Measurements from ENCODE around the gene LAMB4.

Gene LAMB4

DNA sequence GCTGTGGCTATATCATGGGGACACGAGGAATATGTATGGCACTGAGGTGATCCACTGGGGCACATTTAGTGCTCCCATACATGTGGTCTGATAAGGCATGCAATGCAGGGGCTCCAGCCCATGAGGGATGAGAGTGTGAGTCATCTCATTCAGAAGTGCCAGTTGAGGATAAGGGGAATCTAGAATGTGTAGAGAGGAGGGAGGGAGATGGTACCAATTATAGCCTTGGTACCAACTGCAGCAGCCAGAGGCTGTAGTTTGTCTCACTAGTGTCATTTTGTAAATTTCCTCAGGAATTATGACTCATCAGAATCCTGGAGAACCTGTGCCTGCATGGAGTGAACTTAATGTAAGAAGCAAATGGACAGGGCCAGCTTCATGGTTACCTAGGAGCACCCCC, 46.2 kb downstream of the LAMB4 start:
- no peak for DNase-seq (ENCODE audit: low read depth, low spot score)

DNA sequence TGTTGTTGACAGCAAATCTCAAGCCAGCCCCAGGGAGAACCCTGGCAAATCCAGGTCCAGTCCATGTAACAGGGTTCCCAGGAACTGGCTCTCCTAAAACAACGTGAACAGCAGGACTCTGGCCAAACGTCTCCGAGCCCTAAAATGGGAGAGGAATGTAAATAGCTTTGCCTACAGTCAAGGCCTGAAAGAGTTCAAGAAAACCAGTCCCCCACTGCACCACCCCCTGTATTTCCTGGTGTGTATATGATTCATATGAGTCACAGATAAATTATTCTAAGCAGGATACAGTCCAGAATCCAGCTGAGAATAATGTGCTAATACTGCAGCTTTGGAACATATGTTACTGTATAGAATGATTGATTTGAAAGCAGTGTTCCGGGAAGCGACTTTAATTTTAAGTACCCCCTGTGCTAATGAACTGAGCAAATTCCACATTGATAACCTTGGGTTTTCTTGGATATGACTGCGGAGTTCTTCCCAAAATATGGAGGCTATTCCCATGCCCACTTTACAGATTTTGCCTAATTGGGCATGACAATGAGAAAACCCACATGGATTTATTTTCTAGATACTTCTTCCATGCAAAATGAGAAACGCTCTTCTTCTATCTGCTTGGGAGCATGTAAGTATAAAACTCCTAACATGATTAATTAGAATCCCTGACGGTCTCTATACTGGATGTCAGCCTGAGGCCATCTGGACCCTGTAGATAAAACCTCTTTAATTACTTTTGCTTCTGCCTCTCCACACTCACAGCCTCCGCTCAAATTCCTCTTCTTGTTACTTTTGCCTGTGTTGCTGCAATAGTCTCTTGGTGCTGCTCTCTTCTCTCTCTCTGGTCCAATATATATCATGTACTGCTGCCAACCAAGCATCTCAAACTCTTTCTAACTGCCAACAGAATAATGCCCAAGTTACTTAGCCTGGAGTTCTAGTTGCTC, 50.2 kb downstream of the LAMB4 start:
- peak; percentile 72 for DNase-seq (ENCODE audit: low read depth, low spot score)

DNA sequence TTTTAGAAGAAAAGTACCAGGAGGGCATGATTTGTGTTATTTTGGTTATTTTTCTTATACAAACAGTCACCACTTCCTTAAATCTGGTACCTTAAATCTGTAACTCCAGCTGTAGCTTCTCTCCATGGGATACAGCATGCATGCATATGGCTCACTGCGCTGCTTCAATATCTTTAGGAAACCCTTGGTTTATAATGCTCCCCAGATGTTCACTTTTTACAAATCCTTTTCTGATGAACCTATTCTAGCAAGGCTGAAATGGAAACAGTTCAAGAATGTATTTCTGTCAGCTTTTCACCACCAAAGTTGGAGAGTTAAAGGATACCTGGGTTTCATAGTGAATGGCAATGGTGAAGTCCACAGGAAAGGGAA, 50.9 kb downstream of the LAMB4 start:
- DNase-seq (ENCODE audit: low read depth, low spot score), result no peak

DNA sequence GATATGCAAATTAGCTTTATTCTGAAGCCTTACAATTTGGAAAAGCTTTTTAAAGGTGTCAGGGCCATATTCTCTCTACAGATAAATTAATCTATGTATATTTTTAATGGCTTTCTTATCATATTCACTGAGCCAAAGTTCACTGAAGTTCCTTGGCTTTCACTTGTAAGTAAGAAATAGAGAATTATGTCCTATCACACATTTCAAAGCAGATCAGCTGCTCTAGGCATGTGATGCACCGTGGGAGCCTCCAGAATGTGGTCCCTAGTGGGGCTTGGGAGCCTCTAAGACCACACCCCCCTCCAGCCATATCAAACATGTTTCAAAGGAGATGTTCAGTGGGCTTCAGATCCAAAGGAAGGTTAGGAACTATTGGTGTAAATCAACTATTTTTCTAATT, 51.5 kb downstream of the LAMB4 start:
- DNase-seq (ENCODE audit: low read depth, low spot score), result no peak

DNA sequence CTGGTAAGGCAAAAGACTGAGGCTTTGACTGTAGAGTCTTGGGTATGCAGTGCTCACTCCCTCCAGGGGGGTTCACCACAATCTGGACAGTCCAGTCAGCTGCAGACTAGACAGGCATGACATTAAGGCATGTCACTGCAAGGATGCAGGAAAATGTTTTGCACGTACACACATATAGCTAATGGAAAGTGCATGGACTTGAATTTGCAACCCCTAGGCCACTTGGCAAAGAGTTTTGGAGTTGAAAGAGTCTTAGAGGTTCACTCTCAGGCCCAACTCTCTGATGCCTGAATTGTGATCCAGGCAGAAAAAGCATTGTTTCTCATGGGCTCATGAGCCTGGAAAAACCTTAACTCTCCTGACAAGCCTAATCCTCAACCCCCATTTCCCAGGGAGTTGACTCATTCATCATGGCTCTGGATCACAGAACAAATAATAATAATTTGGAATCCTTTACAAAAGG, 51.9 kb downstream of the LAMB4 start:
- no peak for DNase-seq (ENCODE audit: low read depth, low spot score)

DNA sequence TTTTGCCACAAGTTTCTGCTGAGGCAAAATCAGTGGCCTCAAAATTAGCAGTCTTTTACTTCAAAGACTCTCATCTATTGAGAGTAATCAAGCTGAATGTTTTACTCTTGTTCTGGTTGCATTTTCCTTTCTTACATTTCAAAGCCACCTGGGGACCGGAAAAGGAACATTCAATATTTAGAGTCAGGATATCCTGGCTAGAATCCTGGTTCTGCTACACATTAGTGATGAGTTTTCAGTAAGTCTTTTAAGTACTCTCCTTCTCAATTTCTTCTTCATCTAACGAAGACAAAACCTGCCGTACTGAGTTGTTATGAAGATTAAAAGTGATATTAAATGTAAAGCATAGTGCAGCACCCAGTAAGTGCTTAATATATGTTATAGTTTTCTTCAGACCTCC, 52.5 kb downstream of the LAMB4 start:
- DNase-seq (ENCODE audit: low read depth, low spot score), result no peak

DNA sequence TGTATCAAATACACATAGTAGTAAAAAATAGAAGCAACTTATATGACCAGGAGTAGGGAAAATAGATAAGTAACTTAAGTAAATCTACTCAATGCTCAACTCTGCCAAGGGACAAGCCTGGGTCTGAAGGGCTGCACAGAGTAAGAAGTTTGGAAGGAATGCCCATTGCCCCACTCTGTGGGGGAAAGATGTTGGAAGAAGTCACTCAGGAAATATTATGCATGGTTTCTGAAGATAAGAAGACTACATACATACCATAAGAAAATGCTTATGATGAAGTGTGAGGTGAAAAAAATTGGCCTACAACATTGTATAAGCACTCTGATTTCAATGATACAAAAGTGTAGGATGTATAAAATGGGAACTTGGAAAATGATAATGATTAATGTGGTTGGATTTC, 54.0 kb downstream of the LAMB4 start:
- DNase-seq (ENCODE audit: low read depth, low spot score), result no peak

DNA sequence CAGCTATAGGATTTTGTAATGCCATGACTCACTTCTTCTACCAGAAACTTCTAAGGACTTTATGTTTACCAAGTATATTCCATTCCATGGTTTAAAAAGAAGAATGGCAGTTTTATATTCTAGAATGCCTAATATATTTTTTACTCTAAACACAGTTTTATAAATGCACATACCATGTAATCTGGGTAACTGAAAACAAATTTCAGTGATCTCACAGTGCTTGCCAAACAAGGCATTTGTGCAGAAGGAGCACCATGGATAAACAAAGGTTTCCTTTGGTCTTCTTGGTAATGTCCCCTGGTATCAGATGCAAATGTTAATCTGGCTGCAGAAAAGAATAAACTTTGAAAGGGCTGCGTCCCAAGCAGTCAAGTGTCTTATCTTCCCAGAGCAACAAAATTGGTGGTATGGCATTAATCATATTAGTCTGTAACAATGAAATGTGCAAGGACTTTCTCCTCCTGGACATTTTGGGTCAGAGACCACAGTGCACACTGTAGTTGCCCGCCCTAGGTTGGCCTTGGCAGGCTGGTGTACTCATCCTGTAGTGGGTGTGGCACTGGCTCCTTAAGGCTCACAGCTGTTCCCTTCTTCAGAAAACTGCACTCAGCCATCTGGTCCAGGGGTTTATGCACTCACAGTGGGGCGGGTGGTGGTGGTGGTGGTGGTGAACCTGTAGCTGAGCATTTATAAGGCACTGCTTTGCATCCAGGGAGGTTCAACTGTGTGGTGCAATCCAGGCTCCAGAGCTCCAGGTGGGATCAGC, 56.7 kb downstream of the LAMB4 start:
- no peak for DNase-seq (ENCODE audit: low read depth, low spot score)

DNA sequence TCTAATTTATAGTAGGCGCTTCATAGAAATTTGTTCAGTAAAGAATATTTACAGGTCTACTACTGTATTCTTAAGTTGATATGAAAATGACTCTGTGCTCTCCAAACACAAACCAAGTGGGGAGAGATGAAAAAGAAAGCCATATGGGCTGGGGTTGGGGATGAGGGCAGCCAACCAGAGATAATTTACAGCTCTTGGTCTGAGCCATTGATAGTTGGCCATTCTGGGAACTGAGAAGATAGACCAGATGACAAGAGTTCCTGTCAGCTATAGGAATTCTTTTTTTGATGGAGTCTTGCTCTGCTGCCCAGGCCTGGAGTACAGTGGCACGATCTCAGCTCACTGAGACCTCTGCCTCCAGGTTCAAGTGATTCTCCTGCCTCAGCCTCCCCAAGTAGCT, 57.4 kb downstream of the LAMB4 start:
- DNase-seq (ENCODE audit: low read depth, low spot score), result no peak

DNA sequence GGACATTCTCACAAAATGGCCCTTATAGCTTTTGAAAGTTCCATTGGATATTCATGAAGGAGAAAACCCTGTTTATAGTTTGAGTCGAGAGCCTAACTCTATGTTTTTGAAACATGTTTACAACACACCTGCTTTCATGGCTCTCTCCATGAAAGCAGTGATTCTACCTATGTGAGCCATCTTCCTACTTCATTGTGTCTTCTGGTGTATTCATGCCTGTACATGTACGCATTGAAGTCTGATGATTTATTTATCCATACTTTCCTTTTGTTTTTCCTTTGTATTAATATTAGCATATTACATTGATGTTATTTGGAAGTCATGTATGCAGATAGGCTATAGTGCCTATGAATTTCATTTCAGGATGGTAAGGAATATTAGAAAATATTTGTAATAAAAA, 58.0 kb downstream of the LAMB4 start:
- no peak for DNase-seq (ENCODE audit: low read depth, low spot score)

DNA sequence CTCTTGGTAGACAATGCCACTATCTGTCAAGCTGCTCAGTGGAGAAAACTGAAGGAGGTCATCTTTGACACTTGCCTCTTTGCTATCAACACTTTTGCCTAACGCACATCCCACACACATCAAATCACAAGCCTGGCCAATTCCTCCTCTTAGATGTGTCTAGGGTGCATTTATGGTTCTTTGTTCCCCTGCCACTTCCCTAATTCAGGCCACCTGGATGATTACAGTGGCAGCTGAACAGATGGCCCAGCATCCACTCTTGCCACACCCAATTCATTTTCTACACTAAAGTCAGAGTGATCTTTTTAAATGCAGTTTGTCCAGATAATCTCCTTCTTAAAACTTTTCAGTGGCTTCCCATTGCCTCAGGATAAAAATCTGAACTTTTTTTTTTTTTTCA, 58.6 kb downstream of the LAMB4 start:
- DNase-seq (ENCODE audit: low read depth, low spot score), result no peak

DNA sequence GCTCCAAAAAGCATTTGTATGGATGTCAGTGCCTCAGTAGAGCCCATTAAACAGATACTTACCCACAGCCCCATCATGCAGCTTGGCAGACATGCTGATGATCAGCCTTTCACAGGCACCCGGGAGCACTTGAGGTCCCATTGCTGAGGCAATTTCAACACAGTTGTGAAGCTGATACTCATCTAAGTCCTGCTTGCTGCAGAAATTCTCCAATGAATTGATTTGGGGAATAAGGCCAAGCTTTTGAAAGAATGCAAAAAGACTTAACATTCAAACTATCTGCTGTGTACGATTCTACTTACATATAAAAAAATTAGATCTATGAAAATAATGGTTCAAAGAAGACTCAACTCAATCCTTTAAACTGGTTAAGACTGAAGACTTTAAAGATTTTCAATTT, 60.5 kb downstream of the LAMB4 start:
- no peak for DNase-seq (ENCODE audit: low read depth, low spot score)

DNA sequence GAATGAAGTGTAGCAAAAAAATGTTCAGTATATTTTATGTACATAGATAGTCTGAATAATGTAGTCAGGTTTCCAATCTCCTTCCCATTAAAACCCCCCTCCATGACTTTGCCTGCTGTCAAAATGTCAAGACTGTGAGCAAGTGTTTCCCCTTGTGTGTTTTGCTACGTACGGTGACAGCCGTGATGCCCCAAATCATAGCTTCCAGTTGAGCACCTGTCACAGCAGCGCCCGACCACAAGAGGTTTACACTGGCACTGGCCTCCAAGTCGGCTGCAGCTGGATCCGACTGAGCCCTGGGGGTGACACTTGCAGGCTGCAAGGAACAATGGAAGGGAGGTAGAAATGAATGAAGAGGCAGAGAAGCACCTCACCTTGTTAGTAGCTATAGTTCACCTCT, 62.3 kb downstream of the LAMB4 start:
- DNase-seq (ENCODE audit: low read depth, low spot score), result no peak

DNA sequence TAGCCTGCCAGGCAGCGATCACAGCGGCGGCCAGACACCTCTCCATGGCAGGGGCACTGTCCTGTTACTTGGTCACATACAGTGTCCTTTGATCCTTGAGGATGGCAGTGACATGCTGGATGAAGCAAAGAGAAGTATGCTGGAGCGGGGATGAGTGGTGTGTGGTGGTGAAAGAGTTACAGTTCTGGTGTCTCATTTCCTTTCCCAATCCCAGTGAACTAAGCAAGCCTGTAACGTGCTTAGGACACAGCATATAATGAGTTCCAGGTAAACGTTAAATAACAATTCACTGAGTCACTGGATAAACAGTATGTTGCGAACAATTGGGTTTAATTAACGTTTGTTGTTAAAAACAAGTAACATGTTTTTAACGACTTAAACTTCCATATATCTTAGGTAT, 63.7 kb downstream of the LAMB4 start:
- no peak for DNase-seq (ENCODE audit: low read depth, low spot score)

DNA sequence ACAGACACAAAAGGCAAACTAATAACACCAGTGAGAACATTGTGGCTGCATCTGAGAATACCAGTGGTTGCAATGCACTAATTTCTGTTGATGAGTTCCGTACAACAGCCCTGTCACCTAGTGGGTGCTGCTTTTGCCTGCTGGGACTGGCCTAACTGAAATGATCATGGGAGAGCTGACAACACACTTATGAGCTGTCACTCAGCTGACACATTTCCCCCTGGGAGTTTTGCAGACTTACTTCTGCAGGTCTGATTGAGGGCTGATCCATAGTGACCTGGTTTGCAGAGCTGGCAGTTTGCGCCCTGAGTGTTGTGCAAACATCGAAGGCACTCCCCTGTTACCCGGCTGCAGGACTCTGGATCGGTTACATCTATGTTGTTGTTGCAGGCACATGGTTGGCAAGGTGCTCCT, 66.6 kb downstream of the LAMB4 start:
- DNase-seq (ENCODE audit: low read depth, low spot score), result no peak

DNA sequence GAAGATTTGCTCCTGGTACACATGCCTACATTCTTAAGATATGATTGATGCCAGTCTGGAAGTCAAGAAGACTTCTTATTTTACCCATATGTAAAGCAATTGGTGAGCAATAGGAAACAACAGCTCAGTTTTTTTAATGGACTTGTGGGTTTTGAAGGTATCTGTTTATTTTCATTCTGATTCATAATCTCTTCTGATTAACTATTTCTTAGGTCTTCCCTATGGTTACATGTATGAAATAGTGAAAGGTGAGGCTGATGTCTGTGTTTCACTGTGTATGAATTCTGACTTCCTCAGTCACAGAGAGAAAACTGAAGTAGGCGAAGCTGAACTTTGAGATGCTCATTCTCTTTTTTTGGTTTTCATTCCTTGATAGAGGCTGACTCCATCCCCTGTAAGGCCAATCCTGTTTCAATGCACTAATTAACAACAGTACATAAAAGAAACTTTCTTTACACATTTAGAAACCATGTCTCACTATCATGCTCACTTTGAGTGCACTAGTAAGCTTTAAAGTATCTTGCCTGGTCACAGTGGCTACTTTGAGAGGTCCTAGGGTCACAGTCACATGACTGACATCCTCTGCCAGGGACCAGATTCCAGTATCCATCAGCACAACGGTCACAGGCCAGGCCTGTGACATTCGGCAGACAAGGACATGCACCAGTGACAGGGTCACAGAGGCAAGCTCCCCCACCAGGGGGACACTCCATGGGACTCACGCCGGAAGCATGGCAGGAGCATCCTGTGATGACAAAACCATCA, 67.7 kb downstream of the LAMB4 start:
- DNase-seq (ENCODE audit: low read depth, low spot score), result no peak

DNA sequence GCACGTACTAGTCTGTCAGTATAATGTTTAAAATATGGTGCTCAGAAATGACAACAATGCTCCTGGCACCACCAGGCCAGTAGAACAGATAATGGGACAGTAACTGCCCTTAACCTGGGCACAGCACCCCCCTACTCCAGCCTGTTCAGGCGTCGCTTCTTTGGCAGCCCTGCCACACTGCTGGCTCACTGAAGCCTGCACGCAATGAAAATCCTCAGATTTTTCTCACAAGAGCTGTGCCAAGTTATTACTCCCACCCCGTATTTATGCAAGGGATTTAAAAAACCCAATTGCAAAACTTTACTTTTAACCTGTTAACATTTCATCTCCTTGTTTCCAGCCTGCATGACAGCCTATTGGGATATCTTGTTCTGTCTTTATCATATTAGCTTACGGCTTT, 70.6 kb downstream of the LAMB4 start:
- DNase-seq (ENCODE audit: low read depth, low spot score), result no peak

DNA sequence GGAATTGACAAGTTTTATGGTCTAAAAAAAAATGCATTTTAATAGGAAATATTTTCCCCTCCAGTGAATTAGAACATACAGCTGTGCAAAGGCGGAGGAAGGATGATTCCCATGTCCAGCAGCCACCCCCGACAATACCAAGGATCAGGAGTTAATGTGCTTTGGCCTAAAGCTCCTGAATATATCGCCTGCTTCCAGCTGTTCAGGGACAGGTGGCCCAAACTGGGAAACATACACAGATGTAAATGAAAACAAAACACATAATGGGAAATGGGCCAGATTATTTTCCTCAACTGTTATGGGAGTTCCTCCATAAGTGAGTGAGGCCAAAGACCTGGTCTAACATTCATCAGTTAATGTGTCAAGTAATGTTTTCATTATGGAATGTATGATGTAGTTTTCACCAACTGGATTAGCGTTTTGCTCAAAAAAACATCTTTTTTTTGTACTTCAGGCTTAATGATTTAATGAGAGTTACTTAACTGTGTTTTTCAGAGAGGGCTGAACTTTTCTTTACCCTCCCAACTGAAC, 72.1 kb downstream of the LAMB4 start:
- DNase-seq (ENCODE audit: low read depth, low spot score), result no peak

DNA sequence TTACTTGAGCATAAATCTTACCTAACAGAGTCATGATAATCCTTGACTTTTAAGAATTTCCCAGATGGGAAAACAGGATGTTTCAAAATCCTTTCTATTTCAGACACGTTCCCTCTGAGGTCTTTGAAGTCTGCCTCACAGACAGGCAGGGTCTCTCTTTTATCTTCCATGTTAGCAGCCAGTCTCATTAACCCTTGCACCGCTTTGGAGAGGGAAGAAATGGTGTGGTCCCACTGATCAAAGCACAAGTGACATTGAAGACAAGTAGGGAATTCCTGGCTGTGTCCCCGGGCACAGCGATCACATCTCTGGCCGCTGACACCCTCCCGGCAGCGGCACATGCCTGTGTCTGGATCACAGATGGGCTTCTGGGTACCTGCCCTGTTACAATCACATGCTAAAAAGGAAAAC, 74.5 kb downstream of the LAMB4 start:
- no peak for DNase-seq (ENCODE audit: low read depth, low spot score)

DNA sequence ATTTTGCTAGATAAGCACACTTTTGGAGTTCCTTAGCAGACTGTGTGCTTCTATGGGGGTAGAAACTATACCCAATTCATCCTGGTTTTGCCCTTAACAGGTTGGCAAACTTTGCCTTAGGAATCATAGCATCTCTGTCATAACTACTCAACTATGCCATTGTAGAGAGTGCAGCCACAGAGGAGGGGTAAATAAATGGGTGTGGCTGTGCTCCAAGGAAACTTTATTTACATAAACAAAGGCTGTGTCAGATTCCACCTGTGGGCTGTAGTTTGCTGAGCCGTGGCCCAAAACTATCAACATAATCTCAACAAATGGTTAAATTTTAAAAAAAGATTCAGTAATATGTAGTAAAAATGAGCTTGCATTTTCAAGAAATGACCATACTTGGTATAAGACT, 75.6 kb downstream of the LAMB4 start:
- no peak for DNase-seq (ENCODE audit: low read depth, low spot score)

DNA sequence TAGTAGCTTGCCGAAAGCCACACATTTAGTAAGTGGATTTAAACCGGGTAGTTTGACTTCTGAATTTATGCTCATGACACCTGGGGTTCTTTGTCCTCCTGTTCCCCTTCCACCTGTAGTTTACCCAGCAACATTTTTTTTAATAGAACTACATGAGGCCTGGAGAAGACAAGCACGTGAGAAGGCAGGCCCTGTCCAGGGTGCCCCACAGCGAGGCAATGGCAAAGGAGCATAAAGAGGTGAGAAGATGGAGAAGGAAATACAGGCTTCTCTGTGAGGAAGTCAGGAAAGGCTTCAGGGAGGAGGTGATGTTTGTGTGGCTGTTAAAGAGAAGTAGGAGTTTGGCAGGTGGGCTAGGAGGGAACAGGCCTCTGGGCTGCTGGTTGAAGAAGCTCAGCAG, 76.9 kb downstream of the LAMB4 start:
- DNase-seq (ENCODE audit: low read depth, low spot score), result no peak

DNA sequence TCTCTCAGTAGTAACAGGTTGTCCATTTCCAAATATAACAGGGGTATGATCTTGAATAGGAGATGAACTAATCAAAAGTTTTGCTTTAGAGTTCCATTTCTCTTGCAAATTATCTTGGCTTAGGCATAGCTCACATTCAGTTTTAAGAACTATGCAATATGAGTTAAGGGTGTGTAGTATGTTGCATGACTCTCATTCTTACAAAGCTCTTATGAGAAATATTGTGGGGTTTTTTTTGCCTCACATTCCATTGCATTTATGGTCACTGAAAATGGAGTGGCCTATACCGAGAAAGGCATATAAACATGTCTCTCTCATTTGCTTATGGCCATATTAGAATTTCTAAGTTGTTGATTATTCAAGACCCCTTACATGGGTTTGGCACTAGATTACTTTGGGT, 78.7 kb downstream of the LAMB4 start:
- no peak for DNase-seq (ENCODE audit: low read depth, low spot score)
